ENCODE data around the gene HIPK1. TPM values are rescaled to one million over a fixed set of nuclear protein-coding genes. Genes with fewer than 3 reads are reported as not detected.

HIPK1 gene
- polyA plus RNA-seq (ENCODE audit: insufficient read length in 4 of 4) = 10 to 100 TPM; 34.2 to 43.3 (median 41.7) TPM

- DNase-seq (ENCODE audit: low read depth in 4 of 4, low spot score in 2 of 4) = peak; percentile 81 to 92 (median 88)
These were observed at the start of gene HIPK1 for GRCh38 chr1:113928941-113929749. Gene HIPK1, plus strand, starts transcription at chr1:113929324.

GRCh38 chr1:113879739-113880038, 49.4 kb upstream of the HIPK1 start:
- DNase-seq (ENCODE audit: low read depth in 4 of 4, low spot score in 2 of 4) = no peak

- no peak for DNase-seq (ENCODE audit: low read depth in 4 of 4, low spot score in 2 of 4)
These were observed 47.5 kb upstream of the HIPK1 start for GRCh38 chr1:113881661-113882060.

- DNase-seq (ENCODE audit: low read depth in 4 of 4, low spot score in 2 of 4) = no peak
These were observed 42.4 kb upstream of the HIPK1 start for GRCh38 chr1:113886417-113887401.

GRCh38 chr1:113887402-113888175, 41.5 kb upstream of the HIPK1 start, which contains the start of gene BCL2L15:
Gene BCL2L15, minus strand, starts transcription at chr1:113887581. Its CDS starts 206 bp downstream, at chr1:113887375.
- DNase-seq (ENCODE audit: low read depth in 4 of 4, low spot score in 2 of 4) = no peak

GRCh38 chr1:113890816-113891215, 38.3 kb upstream of the HIPK1 start:
- DNase-seq (ENCODE audit: low read depth in 4 of 4, low spot score in 2 of 4) = no peak

GRCh38 chr1:113891631-113892220, 37.4 kb upstream of the HIPK1 start:
- no peak for DNase-seq (ENCODE audit: low read depth in 4 of 4, low spot score in 2 of 4)

- DNase-seq (ENCODE audit: low read depth in 4 of 4, low spot score in 2 of 4) = no peak
These were observed 35.9 kb upstream of the HIPK1 start for GRCh38 chr1:113893267-113893666.

GRCh38 chr1:113895098-113895497, 34.0 kb upstream of the HIPK1 start:
- no peak for DNase-seq (ENCODE audit: low read depth in 4 of 4, low spot score in 2 of 4)

- DNase-seq (ENCODE audit: low read depth in 4 of 4, low spot score in 2 of 4) = no peak
These were observed 33.2 kb upstream of the HIPK1 start for GRCh38 chr1:113895961-113896360.

GRCh38 chr1:113898241-113898814, 30.8 kb upstream of the HIPK1 start:
- DNase-seq (ENCODE audit: low read depth in 4 of 4, low spot score in 2 of 4) = no peak

- DNase-seq (ENCODE audit: low read depth in 4 of 4, low spot score in 2 of 4) = no peak
These were observed 30.0 kb upstream of the HIPK1 start for GRCh38 chr1:113899111-113899510.

GRCh38 chr1:113901191-113901590, 27.9 kb upstream of the HIPK1 start:
- DNase-seq (ENCODE audit: low read depth in 4 of 4, low spot score in 2 of 4) = no peak

- DNase-seq (ENCODE audit: low read depth in 4 of 4, low spot score in 2 of 4) = no peak
These were observed 25.4 kb upstream of the HIPK1 start for GRCh38 chr1:113903501-113904292.

GRCh38 chr1:113904293-113904673, 24.8 kb upstream of the HIPK1 start:
- DNase-seq (ENCODE audit: low read depth in 4 of 4, low spot score in 2 of 4) = no peak

- DNase-seq (ENCODE audit: low read depth in 4 of 4, low spot score in 2 of 4) = peak; percentile 95 to 100 (median 98)
These were observed 24.3 kb upstream of the HIPK1 start, which contains the start of the genes AP4B1 and DCLRE1B for GRCh38 chr1:113904674-113905434. Gene AP4B1, minus strand, starts transcription at chr1:113904799. Its CDS starts 82 bp downstream, at chr1:113904717. Gene DCLRE1B, plus strand, starts transcription at chr1:113905326. Its CDS starts 261 bp downstream, at chr1:113905587.

GRCh38 chr1:113905435-113905861, 23.7 kb upstream of the HIPK1 start:
- peak in 1 of 4 donors; percentile 3 for DNase-seq (ENCODE audit: low read depth in 4 of 4, low spot score in 2 of 4)
